HepG2 (cell line): ENCODE data around the gene LRRTM2. TPM values are rescaled to one million over a fixed set of nuclear protein-coding genes. Genes with fewer than 3 reads are reported as not detected.

Experiments
- ATAC-seq: fragments of 200-7000 bp; cut with Tn5 transposase; 3 replicates; pipeline ENCODE4 v1.9.1; 2020; ENCODE audit warnings: mild to moderate bottlenecking, moderate library complexity
- BruUV-seq: library from RNA; stranded (reverse); fragments of 400-500 nt; replicated peaks from 2 replicates; lab custom pipeline; 2021; lab: Mats Ljungman, UMichigan
- CTCF ChIA-PET: fragments of 300-600 bp; formaldehyde crosslinking; extraction: SDS; loops from one replicate; lab custom pipeline; 2021; ENCODE audit warnings: low total read pairs, inconsistent platforms, low intra/inter-chr PET ratio; lab: Yijun Ruan, JAX
- POLR2A ChIA-PET: fragments of 350-600 bp; sonication (Branson Sonifier 250); formaldehyde crosslinking; loops from one replicate; lab custom pipeline; 2020; ENCODE audit warnings: antibody characterized with exemption, inconsistent platforms; lab: Yijun Ruan, JAX
- DNase-seq: peaks from one replicate; pipeline ENCODE4 v3.0.0-alpha.2; 2015; ENCODE audit warnings: low spot score
- FAIRE-seq: peaks from 3 replicates; lab custom pipeline; 2011; peaks lifted over from hg19 to GRCh38; lab: Jason Lieb, UNC
- H2AFZ ChIP-seq: one replicate; pipeline ENCODE4 v1.6.1; 2011; ENCODE audit warnings: low read length, inconsistent platforms
- H3K27ac ChIP-seq: fragments of 300-600 bp; 3 replicates; pipeline ENCODE4 v1.8.0; 2011; ENCODE audit warnings: mixed run types, mild to moderate bottlenecking, mixed read lengths, low read length, inconsistent platforms; ENCODE audit not compliant: insufficient read depth; ENCODE audit errors: extremely low read length
- H3K27me3 ChIP-seq, 2 experiments: fragments of 200-600 bp in 1 of 2; 2 replicates in 1 of 2; 3 replicates in 1 of 2; pipeline versions ENCODE4 v1.6.0 to v1.8.0; 2011; ENCODE audit warnings: low read length in 2 of 2, mild to moderate bottlenecking in 2 of 2, moderate library complexity in 2 of 2, inconsistent platforms in 1 of 2; ENCODE audit not compliant: insufficient read depth in 2 of 2, control insufficient read depth in 1 of 2
- H3K36me3 ChIP-seq, 2 experiments: fragments of 200-600 bp in 1 of 2; replicated peaks in 1 of 2; 2 replicates in 1 of 2; 3 replicates in 1 of 2; pipeline versions ENCODE4 v1.5.1 to v1.8.0; 2011; ENCODE audit warnings: low read length in 2 of 2, inconsistent platforms in 1 of 2; ENCODE audit not compliant: insufficient read depth in 2 of 2, control insufficient read depth in 1 of 2
- H3K4me1 ChIP-seq: 2 replicates; pipeline ENCODE4 v1.5.1; 2012; ENCODE audit warnings: low read length, inconsistent platforms; ENCODE audit not compliant: insufficient read depth
- H3K4me2 ChIP-seq: 2 replicates; pipeline ENCODE4 v1.6.0; 2011; ENCODE audit warnings: low read depth, low read length, inconsistent platforms
- H3K4me3 ChIP-seq, 3 experiments: fragments of 200-600 bp in 1 of 3; sonication (generic), shearing (Covaris generic) in 1 of 3; replicated peaks in 1 of 3; 2 replicates each; pipeline ENCODE4 v1.5.1; 2011 to 2016; ENCODE audit warnings: low read length in 3 of 3, inconsistent platforms in 2 of 3, low read depth in 2 of 3, mild to moderate bottlenecking in 2 of 3, control low read depth in 1 of 3, mixed read lengths in 1 of 3; ENCODE audit not compliant: insufficient read depth in 1 of 3
- H3K79me2 ChIP-seq: one replicate; pipeline ENCODE4 v1.6.1; 2011; ENCODE audit warnings: low read length, inconsistent platforms; ENCODE audit not compliant: insufficient read depth
- H3K9ac ChIP-seq: 2 replicates; pipeline ENCODE4 v1.6.0; 2011; ENCODE audit warnings: mild to moderate bottlenecking, low read depth, low read length, inconsistent platforms; ENCODE audit not compliant: insufficient read depth
- H3K9me3 ChIP-seq: 2 replicates; pipeline ENCODE4 v1.5.1; 2012; ENCODE audit warnings: mild to moderate bottlenecking, low read length
- H4K20me1 ChIP-seq: 2 replicates; pipeline ENCODE4 v1.6.0; 2011; ENCODE audit warnings: inconsistent platforms, mild to moderate bottlenecking, low read length, moderate library complexity; ENCODE audit not compliant: insufficient read depth
- CTCF ChIP-seq: sonication (generic); formaldehyde crosslinking; IDR thresholded peaks from 2 replicates; pipeline ENCODE4 v1.5.0; 2020; ENCODE audit warnings: mild to moderate bottlenecking, missing genetic modification reagents, moderate library complexity
- EHMT2 ChIP-seq: fragments of 200-600 bp; sonication (generic); IDR thresholded peaks from 2 replicates; pipeline ENCODE4 v1.7.0; 2017; ENCODE audit warnings: antibody characterized with exemption, low read depth, low read length, borderline replicate concordance
- JUNB ChIP-seq: sonication (generic); formaldehyde crosslinking; IDR thresholded peaks from 2 replicates; pipeline ENCODE4 v1.8.0; 2022; ENCODE audit warnings: missing genetic modification reagents, mild to moderate bottlenecking, borderline replicate concordance
- KDM5B ChIP-seq: sonication (generic); formaldehyde crosslinking; IDR thresholded peaks from 2 replicates; pipeline ENCODE4 v1.4.0; 2020; ENCODE audit warnings: missing genetic modification reagents, mild to moderate bottlenecking, borderline replicate concordance
- NFRKB ChIP-seq: fragments of 450-650 bp; IDR thresholded peaks from 2 replicates; pipeline ENCODE4 v1.6.1; 2017
- PITX1 ChIP-seq: sonication (generic); formaldehyde crosslinking; IDR thresholded peaks from 2 replicates; pipeline ENCODE4 v1.5.1; 2020; ENCODE audit warnings: mild to moderate bottlenecking, missing genetic modification reagents
- TBX2 ChIP-seq: sonication (generic); formaldehyde crosslinking; IDR thresholded peaks from 2 replicates; pipeline ENCODE4 v1.5.0; 2020; ENCODE audit warnings: missing genetic modification reagents, mild to moderate bottlenecking, borderline replicate concordance
- ZBTB7B ChIP-seq: sonication (generic); formaldehyde crosslinking; IDR thresholded peaks from 2 replicates; pipeline ENCODE4 v1.4.0; 2020; ENCODE audit warnings: missing genetic modification reagents
- ZFP62 ChIP-seq: sonication (generic); formaldehyde crosslinking; IDR thresholded peaks from 2 replicates; pipeline ENCODE4 v1.4.0; 2020; ENCODE audit warnings: missing genetic modification reagents
- ZKSCAN5 ChIP-seq: sonication (generic); formaldehyde crosslinking; IDR thresholded peaks from 2 replicates; pipeline ENCODE4 v1.5.1; 2020; ENCODE audit warnings: mild to moderate bottlenecking, missing genetic modification reagents
- ZMAT3 ChIP-seq: sonication (generic); formaldehyde crosslinking; conservative IDR thresholded peaks from 2 replicates; pipeline ENCODE4 v1.7.0; 2021; ENCODE audit warnings: missing genetic modification reagents
- ZNF383 ChIP-seq: sonication (generic); formaldehyde crosslinking; IDR thresholded peaks from 2 replicates; pipeline ENCODE4 v1.4.0; 2020; ENCODE audit warnings: missing genetic modification reagents, mild to moderate bottlenecking, borderline replicate concordance
- ZNF546 ChIP-seq: sonication (generic); formaldehyde crosslinking; conservative IDR thresholded peaks from 2 replicates; pipeline ENCODE4 v1.8.1; 2023; ENCODE audit warnings: mild to moderate bottlenecking, missing genetic modification reagents
- ZNF616 ChIP-seq: sonication (generic); formaldehyde crosslinking; IDR thresholded peaks from 2 replicates; pipeline ENCODE4 v1.5.0; 2020; ENCODE audit warnings: low read depth, mild to moderate bottlenecking, missing genetic modification reagents
- WGBS: methylation state at CpG from one replicate; pipeline ENCODE4 v1.1.6; 2017; ENCODE audit warnings: low lambda C conversion rate; 5-methylcytosine and 5-hydroxymethylcytosine counted together
- in situ Hi-C: cut with HindIII; loops from 2 replicates; pipeline ENCODE4 v1.10.0; 2017; ENCODE audit warnings: low pct_unique_long_range_greater_than_20kb; ENCODE audit not compliant: extremely low pct_ligation_motif_present
- intact Hi-C: fragments of 100-400 bp; cut with micrococcal nuclease; formaldehyde crosslinking; loops from one replicate; pipeline ENCODE4 v1.10.0; 2022; ENCODE audit not compliant: unreplicated experiment
- polyA plus RNA-seq, 8 experiments: library from polyadenylated mRNA; depleted of rRNA in 3 of 8; stranded (reverse) in 7 of 8; unstranded in 1 of 8; fragments of >200 nt; fragmentation: Illumina TruSeq in 4 of 8; extraction: Trizol in 4 of 8; gene quantifications; 2 replicates each; pipeline versions ENCODE4 v1.2.1 to v1.2.3, GENCODE V29; 2011 to 2016; ENCODE audit warnings: low read depth in 4 of 8, missing spikeins in 1 of 8, mixed read lengths in 1 of 8; ENCODE audit not compliant: insufficient read depth in 1 of 8
- total RNA-seq, 5 experiments: library from RNA; depleted of rRNA; stranded (reverse); fragments of >200 nt; fragmentation: Illumina TruSeq; extraction: Trizol; gene quantifications; 2 replicates each; pipeline ENCODE4 v1.2.3, GENCODE V29; 2016; ENCODE audit warnings: low read depth in 1 of 5
- TF ChIP-seq, protein P1 (sequence below): sonication (generic); formaldehyde crosslinking; IDR thresholded peaks from 2 replicates; pipeline ENCODE4 v1.9.0; 2021; ENCODE audit warnings: missing genetic modification reagents, borderline replicate concordance
- TF ChIP-seq, protein P2 (sequence below): sonication (generic); formaldehyde crosslinking; IDR thresholded peaks from 2 replicates; pipeline ENCODE4 v1.8.1; 2023; ENCODE audit warnings: mild to moderate bottlenecking, missing genetic modification reagents, borderline replicate concordance

LRRTM2 gene
- total and polyA plus RNA-seq, 2 of the 13 experiments (the other 11 are each of a cell fraction or from before 2014, with no cell fraction given) = not detected

GRCh38 chr5:138898742-138899141, 23.6 kb upstream of the LRRTM2 start:
- intact Hi-C loops = no loop called here
- H3K4me2 ChIP-seq = no peak overlapping the region
- 0 out of 2 replicates have a peak, but pooled peaks cover 8% of the 10 kb centered on the region for H3K4me1 ChIP-seq
- no peaks in the 10 kb centered on the region for H3K9me3 ChIP-seq
- POLR2A ChIA-PET = no interaction called here
- peaks cover 16 to 43% of the 10 kb centered on the region in 2 experiments; a peak in 4 of 5 replicates for H3K36me3 ChIP-seq
- TF ChIP-seq ZNF616 (CRISPR knock-in tag) (no peak), ZNF383 (CRISPR knock-in tag) (no peak), EHMT2 (no peak), NFRKB (no peak), KDM5B (no peak), ZKSCAN5 (CRISPR knock-in tag) (no peak)
- H3K4me3 ChIP-seq = no peak overlapping the region
- no TSS peak for BruUV-seq
- H4K20me1 ChIP-seq = no peaks in the 10 kb centered on the region
- ATAC-seq = no peak
- no peak for DNase-seq
- H3K9ac ChIP-seq = no peak overlapping the region
- no peaks in the 10 kb centered on the region for H3K79me2 ChIP-seq
- FAIRE-seq = no peak
- no peak overlapping the region for H3K27ac ChIP-seq
- CTCF ChIA-PET = no interaction called here
- no peaks in the 10 kb centered on the region for H3K27me3 ChIP-seq
- in situ Hi-C loops = no loop called here
- 95% methylated on average over 2 of the region's 2 CpGs for WGBS
- H2AFZ ChIP-seq = no peak overlapping the region

- intact Hi-C loops (no loop called here), in situ Hi-C loops (no loop called here)
- 90% methylated on average over 1 of the region's 1 CpG for WGBS
- Histone ChIP-seq H3K27ac (no peak overlapping the region), H3K4me1 (0 out of 2 replicates have a peak, but pooled peaks cover 8% of the 10 kb centered on the region), H3K4me2 (no peak overlapping the region), H3K9ac (no peak overlapping the region), H3K4me3 (no peak overlapping the region), H4K20me1 (no peaks in the 10 kb centered on the region), H3K27me3 (no peaks in the 10 kb centered on the region), H3K36me3 (peaks cover 13 to 38% of the 10 kb centered on the region in 2 experiments; a peak in 4 of 5 replicates), H3K9me3 (no peaks in the 10 kb centered on the region), H2AFZ (no peak overlapping the region), H3K79me2 (no peaks in the 10 kb centered on the region)
- ChIA-PET POLR2A (no interaction called here), CTCF (no interaction called here)
- no peak for FAIRE-seq
- ATAC-seq = no peak
- no TSS peak for BruUV-seq
- no peak for DNase-seq
- TF ChIP-seq ZFP62 (CRISPR knock-in tag) (no peak), JUNB (CRISPR knock-in tag) (no peak), PITX1 (CRISPR knock-in tag) (no peak), ZMAT3 (no peak), CTCF (CRISPR knock-in tag) (no peak), ZNF546 (CRISPR knock-in tag) (no peak), TBX2 (CRISPR knock-in tag) (no peak), ZBTB7B (CRISPR knock-in tag) (no peak)
- TF ChIP-seq, protein P1, sequence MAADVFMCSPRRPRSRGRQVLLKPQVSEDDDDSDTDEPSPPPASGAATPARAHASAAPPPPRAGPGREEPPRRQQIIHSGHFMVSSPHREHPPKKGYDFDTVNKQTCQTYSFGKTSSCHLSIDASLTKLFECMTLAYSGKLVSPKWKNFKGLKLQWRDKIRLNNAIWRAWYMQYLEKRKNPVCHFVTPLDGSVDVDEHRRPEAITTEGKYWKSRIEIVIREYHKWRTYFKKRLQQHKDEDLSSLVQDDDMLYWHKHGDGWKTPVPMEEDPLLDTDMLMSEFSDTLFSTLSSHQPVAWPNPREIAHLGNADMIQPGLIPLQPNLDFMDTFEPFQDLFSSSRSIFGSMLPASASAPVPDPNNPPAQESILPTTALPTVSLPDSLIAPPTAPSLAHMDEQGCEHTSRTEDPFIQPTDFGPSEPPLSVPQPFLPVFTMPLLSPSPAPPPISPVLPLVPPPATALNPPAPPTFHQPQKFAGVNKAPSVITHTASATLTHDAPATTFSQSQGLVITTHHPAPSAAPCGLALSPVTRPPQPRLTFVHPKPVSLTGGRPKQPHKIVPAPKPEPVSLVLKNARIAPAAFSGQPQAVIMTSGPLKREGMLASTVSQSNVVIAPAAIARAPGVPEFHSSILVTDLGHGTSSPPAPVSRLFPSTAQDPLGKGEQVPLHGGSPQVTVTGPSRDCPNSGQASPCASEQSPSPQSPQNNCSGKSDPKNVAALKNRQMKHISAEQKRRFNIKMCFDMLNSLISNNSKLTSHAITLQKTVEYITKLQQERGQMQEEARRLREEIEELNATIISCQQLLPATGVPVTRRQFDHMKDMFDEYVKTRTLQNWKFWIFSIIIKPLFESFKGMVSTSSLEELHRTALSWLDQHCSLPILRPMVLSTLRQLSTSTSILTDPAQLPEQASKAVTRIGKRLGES (CRISPR knock-in tag) = no peak
- TF ChIP-seq, protein P2, sequence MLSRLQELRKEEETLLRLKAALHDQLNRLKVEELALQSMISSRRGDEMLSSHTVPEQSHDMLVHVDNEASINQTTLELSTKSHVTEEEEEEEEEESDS (CRISPR knock-in tag) = no peak
Observed at GRCh38 chr5:138898299-138898698, 23.2 kb upstream of the LRRTM2 start.
